Smooth muscle cell of the brain vasculature (primary cell): ENCODE measurements around the gene SPDYE4.

Source experiments
- DNase-seq: peaks from one replicate; pipeline ENCODE4 v3.0.0-alpha.2; 2012; ENCODE audit warnings: low read depth, low spot score

SPDYE4 gene

GRCh38 chr17:8712698-8713097 lies 45.6 kb downstream of the SPDYE4 start:
- no peak for DNase-seq

GRCh38 chr17:8711291-8711690 lies 47.1 kb downstream of the SPDYE4 start:
- DNase-seq, result no peak

GRCh38 chr17:8710813-8711212 lies 47.5 kb downstream of the SPDYE4 start:
- DNase-seq, result no peak

- DNase-seq, result no peak
Observed at GRCh38 chr17:8709006-8709405, 49.3 kb downstream of the SPDYE4 start.

- DNase-seq, result no peak
Observed at GRCh38 chr17:8708025-8708461, 50.3 kb downstream of the SPDYE4 start.

- DNase-seq, result no peak
Observed at GRCh38 chr17:8707332-8708024, 50.9 kb downstream of the SPDYE4 start.

GRCh38 chr17:8706431-8706830 lies 51.9 kb downstream of the SPDYE4 start:
- no peak for DNase-seq

GRCh38 chr17:8705427-8705826 lies 52.9 kb downstream of the SPDYE4 start:
- no peak for DNase-seq

- no peak for DNase-seq
Observed at GRCh38 chr17:8703001-8703400, 55.3 kb downstream of the SPDYE4 start.

- DNase-seq, result no peak
Observed at GRCh38 chr17:8701754-8702153, 56.6 kb downstream of the SPDYE4 start.

- no peak for DNase-seq
Observed at GRCh38 chr17:8701221-8701620, 57.1 kb downstream of the SPDYE4 start.
